ENCODE results near the gene GRHPR. TPM values are rescaled to one million over a fixed set of nuclear protein-coding genes. Genes with fewer than 3 reads are reported as not detected.
"Not testable (repeated sequence)": the region's sequence is repeated elsewhere in the genome, so short reads cannot be mapped to it uniquely, and the experiment has no call there.

The GRHPR gene
- total RNA-seq, 1 donor from 2014 or later: 125 TPM

GRCh38 chr9:37420271-37421215, 2.0 kb upstream of the GRHPR start:
- no peak for DNase-seq (ENCODE audit: low spot score)

- no peak for DNase-seq (ENCODE audit: low spot score)
Observed at GRCh38 chr9:37421914-37422288, 595 bp upstream of the GRHPR start.

- no peak for DNase-seq (ENCODE audit: low spot score)
Observed at GRCh38 chr9:37423508-37423907, 1.0 kb downstream of the GRHPR start.

- no peak for DNase-seq (ENCODE audit: low spot score)
Observed at GRCh38 chr9:37424204-37424685, 1.7 kb downstream of the GRHPR start.

- DNase-seq (ENCODE audit: low spot score): no peak
Observed at GRCh38 chr9:37424686-37425297, 2.3 kb downstream of the GRHPR start.

GRCh38 chr9:37425298-37425752, 2.8 kb downstream of the GRHPR start:
- DNase-seq (ENCODE audit: low spot score): no peak

- not testable (repeated sequence) for DNase-seq (ENCODE audit: low spot score)
Observed at GRCh38 chr9:37426431-37426830, 3.9 kb downstream of the GRHPR start.

- DNase-seq (ENCODE audit: low spot score): no peak
Observed at GRCh38 chr9:37426846-37427245, 4.3 kb downstream of the GRHPR start.

- DNase-seq (ENCODE audit: low spot score): no peak
Observed at GRCh38 chr9:37428345-37428744, 5.8 kb downstream of the GRHPR start.

- no peak for DNase-seq (ENCODE audit: low spot score)
Observed at GRCh38 chr9:37429441-37430285, 7.2 kb downstream of the GRHPR start.

GRCh38 chr9:37430841-37431597, 8.5 kb downstream of the GRHPR start:
- DNase-seq (ENCODE audit: low spot score): no peak

GRCh38 chr9:37432020-37432419, 9.5 kb downstream of the GRHPR start:
- no peak for DNase-seq (ENCODE audit: low spot score)

- DNase-seq (ENCODE audit: low spot score): no peak
Observed at GRCh38 chr9:37433867-37434371, 11.4 kb downstream of the GRHPR start.

- no peak for DNase-seq (ENCODE audit: low spot score)
Observed at GRCh38 chr9:37436540-37436939, 14.0 kb downstream of the GRHPR start.

GRCh38 chr9:37437010-37437409, 14.5 kb downstream of the GRHPR start:
- no peak for DNase-seq (ENCODE audit: low spot score)

GRCh38 chr9:37437621-37438020, 15.1 kb downstream of the GRHPR start:
- DNase-seq (ENCODE audit: low spot score): no peak

GRCh38 chr9:37438359-37438758, 15.9 kb downstream of the GRHPR start:
- DNase-seq (ENCODE audit: low spot score): no peak

- DNase-seq (ENCODE audit: low spot score): no peak
Observed at GRCh38 chr9:37441776-37442370, 19.4 kb downstream of the GRHPR start.

GRCh38 chr9:37442556-37442955, 20.1 kb downstream of the GRHPR start:
- no peak for DNase-seq (ENCODE audit: low spot score)

GRCh38 chr9:37443566-37443965, 21.1 kb downstream of the GRHPR start:
- no peak for DNase-seq (ENCODE audit: low spot score)

GRCh38 chr9:37444890-37445289, 22.4 kb downstream of the GRHPR start:
- no peak for DNase-seq (ENCODE audit: low spot score)
